Activated CD4-positive, alpha-beta memory T cell treated with anti-CD3 and anti-CD28 coated beads, Interleukin-2, amount 10 ng/mL, durations not matched to agents 7 days and 5 days (primary cell): ENCODE results near the gene MALT1. TPM values are rescaled to one million over a fixed set of nuclear protein-coding genes. Genes with fewer than 3 reads are reported as not detected.

Experiments
- CTCF ChIA-PET: fragments of 350-600 bp; sonication (Branson Sonifier 250); formaldehyde crosslinking; loops from one replicate; lab custom pipeline; 2021; ENCODE audit warnings: antibody characterized with exemption, inconsistent platforms; lab: Charles Lee
- POLR2A ChIA-PET: fragments of 350-600 bp; sonication (Branson Sonifier 250); formaldehyde crosslinking; loops from one replicate; lab custom pipeline; 2021; ENCODE audit warnings: antibody characterized with exemption; lab: Charles Lee
- DNase-seq: peaks from one replicate; pipeline ENCODE4 v3.0.0-alpha.2; 2020
- H3K27ac Mint-ChIP-seq: one replicate; pipeline ENCODE4 v1.8.0; 2021; ENCODE audit warnings: mild to moderate bottlenecking, mixed read lengths
- H3K27me3 Mint-ChIP-seq: one replicate; pipeline ENCODE4 v1.8.0; 2021; ENCODE audit warnings: mixed read lengths
- H3K36me3 Mint-ChIP-seq: one replicate; pipeline ENCODE4 v1.8.0; 2021; ENCODE audit warnings: low read depth, mixed read lengths
- H3K4me1 Mint-ChIP-seq: one replicate; pipeline ENCODE4 v1.8.0; 2021; ENCODE audit warnings: mixed read lengths
- H3K4me3 Mint-ChIP-seq: one replicate; pipeline ENCODE4 v1.8.0; 2021; ENCODE audit warnings: mild to moderate bottlenecking, mixed read lengths
- H3K9me3 Mint-ChIP-seq: one replicate; pipeline ENCODE4 v1.8.0; 2021; ENCODE audit warnings: mixed read lengths
- total RNA-seq, 2 experiments: library from RNA; stranded (reverse); gene quantifications; one replicate each; pipeline ENCODE4 v1.2.3, GENCODE V29; 2021

The MALT1 gene
- total RNA-seq, 2 experiments from 2014 or later: 41.0 to 43.0 TPM

- POLR2A ChIA-PET: no interaction called here
- H3K27ac Mint-ChIP-seq: no peak overlapping the region
- H3K27me3 Mint-ChIP-seq: no peaks in the 10 kb centered on the region
- DNase-seq: no peak
- H3K4me3 Mint-ChIP-seq: no peak overlapping the region
- CTCF ChIA-PET: no interaction called here
- peaks cover 17% of the 10 kb centered on the region for H3K36me3 Mint-ChIP-seq
- H3K9me3 Mint-ChIP-seq: no peaks in the 10 kb centered on the region
- H3K4me1 Mint-ChIP-seq: no peaks in the 10 kb centered on the region
Measured at GRCh38 chr18:58723810-58724602, 52.7 kb downstream of the MALT1 start.

- ChIA-PET POLR2A (no interaction called here), CTCF (no interaction called here)
- DNase-seq: no peak
- Mint-ChIP-seq H3K27ac (no peak overlapping the region), H3K36me3 (peaks cover 21% of the 10 kb centered on the region), H3K4me3 (no peak overlapping the region), H3K27me3 (no peaks in the 10 kb centered on the region), H3K9me3 (no peaks in the 10 kb centered on the region), H3K4me1 (peaks cover 3% of the 10 kb centered on the region)
Measured at GRCh38 chr18:58726671-58727070, 55.4 kb downstream of the MALT1 start.

GRCh38 chr18:58727776-58728500, 56.7 kb downstream of the MALT1 start:
- Mint-ChIP-seq H3K27ac (no peak overlapping the region), H3K9me3 (no peaks in the 10 kb centered on the region), H3K4me3 (no peak overlapping the region), H3K27me3 (no peaks in the 10 kb centered on the region), H3K36me3 (peaks cover 22% of the 10 kb centered on the region), H3K4me1 (peaks cover 5% of the 10 kb centered on the region)
- POLR2A ChIA-PET: no interaction called here
- DNase-seq: no peak
- CTCF ChIA-PET: interaction anchor here (0.6 to 1.0 kb wide), 3 partner anchors 26 to 227 kb away, joined by 3 to 4 read pairs (median 4); partner anchors contain the start of gene MALT1

GRCh38 chr18:58728719-58729118, 57.5 kb downstream of the MALT1 start:
- ChIA-PET CTCF (interaction anchor here (1.0 kb wide), 1 partner anchor 27 kb away, joined by 4 read pairs; no protein-coding TSS in a partner anchor), POLR2A (no interaction called here)
- DNase-seq: no peak
- Mint-ChIP-seq H3K27me3 (no peaks in the 10 kb centered on the region), H3K4me1 (peaks cover 5% of the 10 kb centered on the region), H3K36me3 (peaks cover 23% of the 10 kb centered on the region), H3K4me3 (no peak overlapping the region), H3K9me3 (no peaks in the 10 kb centered on the region), H3K27ac (no peak overlapping the region)

GRCh38 chr18:58730618-58731017, 59.4 kb downstream of the MALT1 start:
- no peak for DNase-seq
- ChIA-PET POLR2A (no interaction called here), CTCF (no interaction called here)
- Mint-ChIP-seq H3K36me3 (peaks cover 32% of the 10 kb centered on the region), H3K4me3 (no peak overlapping the region), H3K27ac (no peak overlapping the region), H3K9me3 (no peaks in the 10 kb centered on the region), H3K27me3 (no peaks in the 10 kb centered on the region), H3K4me1 (peaks cover 5% of the 10 kb centered on the region)

- Mint-ChIP-seq H3K4me3 (no peak overlapping the region), H3K36me3 (peaks cover 48% of the 10 kb centered on the region), H3K9me3 (no peaks in the 10 kb centered on the region), H3K27ac (no peak overlapping the region), H3K4me1 (peaks cover 5% of the 10 kb centered on the region), H3K27me3 (no peaks in the 10 kb centered on the region)
- DNase-seq: no peak
- ChIA-PET POLR2A (interaction anchor here (1.6 kb wide), 1 partner anchor 61 kb away, joined by 4 read pairs; no protein-coding TSS in a partner anchor), CTCF (interaction anchor here (0.6 kb wide), 1 partner anchor 691 kb away, joined by 5 read pairs; no protein-coding TSS in a partner anchor)
Measured at GRCh38 chr18:58732471-58732870, 61.2 kb downstream of the MALT1 start.

- H3K27me3 Mint-ChIP-seq: no peaks in the 10 kb centered on the region
- no peaks in the 10 kb centered on the region for H3K9me3 Mint-ChIP-seq
- H3K36me3 Mint-ChIP-seq: peaks cover 57% of the 10 kb centered on the region
- H3K4me3 Mint-ChIP-seq: no peak overlapping the region
- DNase-seq: no peak
- ChIA-PET POLR2A (no interaction called here), CTCF (no interaction called here)
- peaks cover 5% of the 10 kb centered on the region for H3K4me1 Mint-ChIP-seq
- no peak overlapping the region for H3K27ac Mint-ChIP-seq
Measured at GRCh38 chr18:58733866-58734265, 62.6 kb downstream of the MALT1 start.

GRCh38 chr18:58738322-58738721, 67.1 kb downstream of the MALT1 start:
- ChIA-PET CTCF (no interaction called here), POLR2A (interaction anchor here (1.1 kb wide), 1 partner anchor 17 kb away, joined by 3 read pairs; no protein-coding TSS in a partner anchor)
- no peaks in the 10 kb centered on the region for H3K9me3 Mint-ChIP-seq
- peaks cover 64% of the 10 kb centered on the region for H3K36me3 Mint-ChIP-seq
- peaks cover 2% of the 10 kb centered on the region for H3K4me1 Mint-ChIP-seq
- H3K4me3 Mint-ChIP-seq: no peak overlapping the region
- H3K27ac Mint-ChIP-seq: no peak overlapping the region
- no peak for DNase-seq
- H3K27me3 Mint-ChIP-seq: no peaks in the 10 kb centered on the region

- no peak for DNase-seq
- ChIA-PET POLR2A (interaction anchor here (1.5 kb wide), 1 partner anchor 75 kb away, joined by 3 read pairs; the partner anchor contains the start of gene MALT1), CTCF (interaction anchor here (0.9 to 1.4 kb wide), 4 partner anchors 18 to 326 kb away, joined by 3 to 7 read pairs (median 3); no protein-coding TSS in a partner anchor)
- H3K27me3 Mint-ChIP-seq: no peaks in the 10 kb centered on the region
- no peak overlapping the region for H3K27ac Mint-ChIP-seq
- H3K36me3 Mint-ChIP-seq: peaks cover 71% of the 10 kb centered on the region
- no peak overlapping the region for H3K4me3 Mint-ChIP-seq
- H3K4me1 Mint-ChIP-seq: peaks cover under 1% of the 10 kb centered on the region
- peaks cover 17% of the 10 kb centered on the region for H3K9me3 Mint-ChIP-seq
Measured at GRCh38 chr18:58745914-58746313, 74.6 kb downstream of the MALT1 start.

GRCh38 chr18:58748899-58749595, 77.8 kb downstream of the MALT1 start:
- CTCF ChIA-PET: interaction anchor here (1.3 to 1.5 kb wide), 2 partner anchors 14 to 219 kb away, joined by 3 to 5 read pairs; no protein-coding TSS in a partner anchor
- peaks cover 17% of the 10 kb centered on the region for H3K9me3 Mint-ChIP-seq

GRCh38 chr18:58753976-58754375, 82.7 kb downstream of the MALT1 start:
- POLR2A ChIA-PET: interaction anchor here (2.6 kb wide), 1 partner anchor 82 kb away, joined by 11 read pairs; the partner anchor contains the start of gene MALT1
- peaks cover 2% of the 10 kb centered on the region for H3K4me1 Mint-ChIP-seq
- no peak for DNase-seq

More at GRCh38 chr18:58748899-58749595, 77.8 kb downstream of the MALT1 start:
- H3K36me3 Mint-ChIP-seq: peaks cover 66% of the 10 kb centered on the region
- no peak overlapping the region for H3K27ac Mint-ChIP-seq
- no peaks in the 10 kb centered on the region for H3K4me1 Mint-ChIP-seq
- no peak overlapping the region for H3K4me3 Mint-ChIP-seq
- no peaks in the 10 kb centered on the region for H3K27me3 Mint-ChIP-seq
- POLR2A ChIA-PET: no interaction called here
- no peak for DNase-seq

GRCh38 chr18:58754544-58755068, 83.3 kb downstream of the MALT1 start:
- ChIA-PET CTCF (interaction anchor here (1.6 to 2.2 kb wide), 3 partner anchors 9 to 14 kb away, joined by 5 to 9 read pairs (median 8); no protein-coding TSS in a partner anchor), POLR2A (interaction anchor here (2.6 kb wide), 1 partner anchor 83 kb away, joined by 11 read pairs; the partner anchor contains the start of gene MALT1)
- H3K36me3 Mint-ChIP-seq: peaks cover 14% of the 10 kb centered on the region
- H3K4me1 Mint-ChIP-seq: peaks cover 2% of the 10 kb centered on the region
- peaks cover 7% of the 10 kb centered on the region for H3K27me3 Mint-ChIP-seq
- H3K9me3 Mint-ChIP-seq: no peaks in the 10 kb centered on the region
- H3K4me3 Mint-ChIP-seq: no peak overlapping the region
- no peak overlapping the region for H3K27ac Mint-ChIP-seq
- no peak for DNase-seq

More at GRCh38 chr18:58753976-58754375, 82.7 kb downstream of the MALT1 start:
- CTCF ChIA-PET: interaction anchor here (1.1 to 2.1 kb wide), 3 partner anchors 10 to 28 kb away, joined by 3 to 8 read pairs (median 5); no protein-coding TSS in a partner anchor
- Mint-ChIP-seq H3K27ac (no peak overlapping the region), H3K36me3 (peaks cover 21% of the 10 kb centered on the region), H3K9me3 (peaks cover 4% of the 10 kb centered on the region), H3K4me3 (no peak overlapping the region), H3K27me3 (peaks cover 6% of the 10 kb centered on the region)
